NCI-H82 (cell line): ENCODE results near the gene NAT16.
"Not testable (repeated sequence)": the region's sequence is repeated elsewhere in the genome, so short reads cannot be mapped to it uniquely, and the experiment has no call there.

Experiments used
- DNase-seq: peaks from one replicate; lab custom pipeline; 2025; lab: John Stamatoyannopoulos, UW

NAT16 gene

DNA sequence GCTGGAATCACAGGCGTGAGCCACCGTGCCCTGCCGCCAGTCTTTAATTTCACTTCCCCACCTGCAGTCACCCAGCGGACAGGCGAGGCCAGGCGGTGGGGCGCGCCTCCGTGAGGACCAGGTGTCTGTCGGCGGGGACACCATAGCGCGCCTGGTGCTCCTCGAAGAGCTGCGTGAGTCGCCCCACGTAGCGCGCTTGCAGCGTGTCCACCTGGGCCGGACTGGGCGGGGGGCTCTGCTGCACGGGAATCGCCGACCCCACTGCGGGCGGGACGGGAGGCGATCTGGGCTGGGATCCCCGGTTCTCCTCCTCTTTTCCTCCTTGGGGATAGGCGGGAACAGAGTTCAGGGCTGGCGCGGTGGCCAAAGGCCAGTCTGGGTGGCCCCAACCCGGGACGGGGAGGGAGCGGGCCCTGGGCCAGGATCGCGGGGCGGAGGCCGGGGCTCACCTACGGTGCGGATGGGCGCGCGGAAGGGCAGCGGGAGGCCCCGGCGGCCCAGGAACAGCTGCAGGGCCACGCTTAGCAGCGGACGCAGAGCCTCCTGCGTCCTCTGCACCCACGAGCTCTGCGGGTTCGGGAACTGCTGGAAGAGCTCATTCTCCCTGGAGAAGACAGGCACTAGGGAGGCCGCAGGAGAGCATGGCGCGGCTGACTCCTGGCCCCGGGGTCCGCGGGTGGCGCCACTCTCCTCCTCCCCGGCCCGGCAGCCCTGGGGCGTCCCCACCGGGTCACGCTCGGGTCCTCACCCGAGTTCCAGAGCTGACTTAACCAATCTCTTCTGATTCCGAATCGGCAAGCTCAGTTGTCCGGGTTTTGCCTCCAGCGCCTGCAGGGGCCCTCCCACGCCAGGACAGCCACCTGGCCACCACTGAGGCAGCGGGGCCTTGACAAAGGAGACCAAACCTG, 21.9 kb upstream of the NAT16 start:
- no peak for DNase-seq

DNA sequence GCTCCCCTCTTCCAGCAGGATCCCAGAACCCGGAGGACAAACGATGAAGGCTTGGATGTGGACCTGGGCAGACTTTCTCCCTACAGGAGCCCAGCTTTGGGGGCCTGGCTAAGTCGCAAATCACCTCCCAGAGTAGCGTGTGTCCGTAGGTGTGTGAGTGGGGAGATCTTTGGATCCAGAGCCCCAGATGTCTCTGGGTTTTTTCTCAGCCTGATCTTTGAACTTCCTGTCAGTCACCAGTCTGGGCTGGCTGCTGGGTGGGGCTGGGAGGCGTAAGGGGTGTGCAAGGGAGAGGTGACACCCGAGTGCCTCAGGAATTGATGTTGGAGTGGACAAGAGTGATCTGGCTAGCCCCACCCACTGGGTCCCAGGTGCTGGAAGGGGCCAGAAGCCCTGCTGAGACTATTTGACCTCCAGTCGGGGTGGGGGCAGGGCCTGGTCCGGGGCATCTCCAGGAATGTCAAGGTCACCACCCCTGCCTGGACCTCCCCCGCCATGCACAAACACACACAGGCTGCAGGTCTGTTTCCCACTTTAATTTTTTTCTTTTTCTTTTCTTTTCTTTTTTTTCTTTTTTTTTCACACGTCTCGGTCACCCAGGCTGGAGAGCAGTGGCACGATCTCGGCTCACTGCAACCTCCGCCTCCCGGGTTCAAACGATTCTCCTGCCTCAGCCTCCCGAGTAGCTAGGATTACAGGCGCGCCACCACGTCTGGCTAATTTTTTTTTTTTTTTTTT, 20.9 kb upstream of the NAT16 start, which contains the start of gene MOGAT3:
Gene MOGAT3, minus strand, starts transcription at position 175 of the 738 bp plus-strand sequence. CDS start 182 bp downstream, outside the sequence.
- DNase-seq, result no peak

DNA sequence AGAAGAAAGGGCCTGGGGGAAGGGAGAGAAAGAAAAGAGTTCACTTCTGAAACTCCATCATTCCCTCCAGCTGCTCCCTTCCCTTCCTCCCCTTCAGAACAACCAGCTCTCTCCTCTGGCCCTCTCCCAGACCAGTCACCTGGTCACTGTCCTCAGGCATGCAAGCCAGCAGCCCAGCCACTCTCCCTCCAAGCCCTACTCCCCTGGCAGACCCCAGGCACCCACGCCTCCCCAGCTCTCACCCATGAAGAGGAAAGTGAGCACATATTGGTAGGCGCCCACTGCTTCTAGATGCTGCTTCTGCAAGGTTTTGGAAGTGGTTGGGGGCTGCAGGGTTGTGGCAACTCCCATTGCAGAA, 20.4 kb upstream of the NAT16 start:
- no peak for DNase-seq

DNA sequence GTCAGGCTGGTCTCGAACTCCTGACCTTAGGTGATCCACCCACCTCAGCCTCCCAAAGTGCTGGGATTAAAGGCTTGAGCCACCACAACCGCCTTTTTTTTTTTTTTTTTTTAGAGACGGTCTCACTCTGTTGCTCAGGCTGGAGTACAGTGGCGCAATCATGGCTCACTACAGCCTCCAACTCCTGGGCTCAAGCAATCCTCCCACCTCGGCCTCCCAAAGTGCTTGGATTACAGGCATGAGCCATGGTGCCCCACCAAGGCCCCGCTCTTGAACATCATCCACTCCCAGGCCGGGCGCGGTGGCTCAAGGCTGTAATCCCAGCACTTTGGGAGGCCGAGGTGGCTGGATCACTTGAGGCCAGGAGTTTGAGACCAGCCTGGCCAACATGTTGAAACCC, 19.4 kb upstream of the NAT16 start:
- DNase-seq, result not testable (repeated sequence)

DNA sequence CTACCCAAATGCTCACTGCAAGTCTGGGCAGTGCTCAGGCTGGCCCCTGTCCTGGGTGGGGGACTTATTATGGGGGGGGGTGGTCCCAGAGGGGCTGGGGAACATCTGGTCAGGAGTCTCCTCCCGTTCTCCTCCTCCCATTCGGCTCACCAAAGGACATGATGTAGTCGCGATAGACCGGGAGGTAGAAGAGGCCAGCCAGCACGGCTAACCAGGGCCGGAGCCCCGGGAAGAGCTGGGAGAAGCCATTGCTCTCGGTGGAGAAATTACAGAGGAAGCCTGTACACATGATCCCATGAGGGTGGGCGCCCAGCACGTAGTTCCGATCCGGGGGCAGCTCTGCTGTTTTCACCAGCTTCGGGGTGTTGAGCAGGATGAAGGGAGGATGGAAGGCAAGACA, 18.4 kb upstream of the NAT16 start:
- no peak for DNase-seq

DNA sequence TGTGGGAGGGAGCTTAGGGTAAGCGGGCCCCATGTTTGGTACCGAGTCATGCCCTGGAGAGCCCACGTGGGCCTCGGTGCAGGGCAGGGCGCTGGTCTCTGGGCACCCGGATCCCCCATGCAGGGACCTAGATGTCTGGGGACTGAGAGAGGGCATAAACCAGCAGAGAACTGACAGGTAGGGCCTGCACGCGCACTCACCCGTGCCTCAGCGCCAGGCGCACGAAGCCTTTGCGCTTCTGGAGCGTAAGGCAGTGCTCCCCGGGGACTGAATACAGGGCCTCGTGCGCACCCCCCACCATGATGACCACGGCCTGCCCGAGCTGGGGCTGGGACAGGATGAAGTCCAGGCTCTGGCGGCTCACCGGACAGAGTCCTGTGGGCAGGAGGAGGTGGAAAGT, 17.9 kb upstream of the NAT16 start:
- DNase-seq, result no peak

DNA sequence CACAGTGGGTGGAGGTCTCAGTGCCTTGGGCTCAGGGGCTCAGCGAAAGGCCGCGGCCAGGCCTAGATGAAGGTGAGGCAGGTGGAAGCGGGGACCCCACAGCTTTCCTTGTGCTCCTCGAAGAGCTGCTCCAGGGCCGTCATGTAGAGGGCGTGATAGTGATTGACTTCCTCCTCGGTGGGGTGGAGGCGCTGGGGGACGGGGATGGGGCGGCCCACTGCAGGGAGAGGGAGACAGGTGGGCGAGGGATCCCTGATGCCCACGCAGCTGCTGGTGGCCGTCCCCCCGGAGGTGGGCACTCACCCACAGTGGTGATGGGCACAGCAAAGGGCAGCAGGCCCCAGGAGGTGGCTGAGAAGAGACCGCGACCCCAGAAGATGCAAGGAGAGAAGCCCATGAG, 15.8 kb upstream of the NAT16 start:
- DNase-seq, result no peak

DNA sequence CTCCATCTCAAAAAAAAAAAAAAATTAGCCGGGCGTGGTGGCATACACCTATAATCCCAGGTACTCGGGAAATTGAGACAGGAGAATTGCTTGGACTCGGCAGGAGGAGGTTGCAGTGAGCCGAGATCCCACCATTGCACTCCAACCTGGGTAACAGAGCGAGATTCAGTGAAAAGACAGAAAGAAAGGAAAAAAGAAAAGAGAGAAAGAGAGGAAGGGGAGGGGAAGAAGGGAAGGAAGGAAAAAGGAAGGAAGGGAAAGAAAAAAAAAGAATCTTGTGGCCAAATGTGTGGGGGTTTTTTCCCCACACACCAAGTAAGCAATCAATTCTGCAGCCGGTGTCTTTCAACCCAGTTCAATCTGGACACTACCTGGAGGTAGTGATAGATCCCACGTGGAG, 9.0 kb upstream of the NAT16 start:
- DNase-seq, result no peak

DNA sequence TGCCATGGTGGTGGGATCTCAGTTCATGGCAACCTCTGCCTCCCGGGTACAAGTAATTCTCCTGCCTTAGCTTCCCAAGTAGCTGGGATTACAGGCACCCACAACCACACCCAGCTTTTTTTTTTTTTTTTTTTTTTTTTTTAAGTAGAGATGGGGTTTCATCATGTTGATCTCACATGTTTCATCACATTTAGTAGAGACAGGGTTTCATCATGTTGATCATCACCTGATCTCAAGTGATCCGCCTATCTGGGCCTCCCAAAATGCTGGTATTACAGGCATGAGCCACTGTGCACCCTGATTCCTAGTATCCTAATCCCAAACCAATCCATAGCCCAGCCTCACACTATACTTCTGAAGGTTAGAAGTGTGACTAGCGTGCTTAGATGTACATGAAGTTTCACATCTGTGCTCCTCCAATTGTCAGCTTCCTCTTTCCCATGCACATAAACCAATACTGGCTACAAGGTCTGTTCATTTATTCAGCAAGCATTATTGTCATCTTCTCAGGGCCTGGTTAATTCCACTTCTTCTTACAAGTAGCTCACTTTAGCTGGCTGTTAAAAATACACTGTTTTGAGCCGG, 6.8 kb upstream of the NAT16 start:
- no peak for DNase-seq

DNA sequence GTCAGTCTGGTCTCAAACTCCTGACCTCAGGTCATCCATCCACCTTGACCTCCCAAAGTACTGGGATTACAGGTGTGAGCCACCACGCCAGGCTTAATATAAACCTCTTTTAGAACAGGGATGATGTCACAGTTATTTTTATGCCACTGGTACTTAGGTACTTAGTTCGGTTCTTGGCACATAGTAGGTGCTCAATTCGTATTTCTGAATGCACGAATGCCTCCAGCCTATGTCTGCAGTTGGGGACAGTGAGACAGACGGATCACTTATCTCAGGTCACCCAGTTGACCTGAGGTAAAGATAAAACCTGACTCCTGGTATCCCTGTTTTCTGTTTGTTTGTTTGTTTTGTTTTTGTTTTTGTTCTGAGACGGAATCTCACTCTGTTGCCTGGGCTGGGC, 6.1 kb upstream of the NAT16 start:
- no peak for DNase-seq

DNA sequence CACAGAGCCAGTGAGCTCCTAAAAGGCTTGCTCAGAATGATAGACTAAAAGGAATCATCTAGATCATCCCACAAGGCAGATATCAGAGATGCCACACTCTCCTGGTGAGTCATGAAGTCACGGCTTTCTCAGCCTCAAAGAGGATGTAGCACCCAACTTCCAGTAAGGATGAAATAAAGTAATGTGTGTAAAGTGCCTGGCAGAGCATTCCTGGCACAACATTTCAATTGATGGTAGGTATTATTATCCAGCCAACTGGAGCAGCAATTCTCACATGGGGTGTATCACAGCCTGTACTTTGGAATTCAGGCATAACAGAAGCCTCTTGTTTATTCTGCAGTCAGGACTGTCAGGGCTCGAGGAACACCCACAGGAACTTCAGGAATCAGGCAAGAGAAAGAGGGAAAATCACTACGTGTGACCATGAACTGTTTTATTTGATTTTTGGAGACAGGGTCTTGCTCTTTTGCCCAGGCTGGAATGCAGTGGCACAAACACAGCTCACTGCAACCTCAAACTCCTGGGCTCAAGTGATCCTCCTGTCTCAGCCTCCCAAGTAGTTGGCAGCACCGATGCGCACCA, 5.3 kb upstream of the NAT16 start:
- no peak for DNase-seq

DNA sequence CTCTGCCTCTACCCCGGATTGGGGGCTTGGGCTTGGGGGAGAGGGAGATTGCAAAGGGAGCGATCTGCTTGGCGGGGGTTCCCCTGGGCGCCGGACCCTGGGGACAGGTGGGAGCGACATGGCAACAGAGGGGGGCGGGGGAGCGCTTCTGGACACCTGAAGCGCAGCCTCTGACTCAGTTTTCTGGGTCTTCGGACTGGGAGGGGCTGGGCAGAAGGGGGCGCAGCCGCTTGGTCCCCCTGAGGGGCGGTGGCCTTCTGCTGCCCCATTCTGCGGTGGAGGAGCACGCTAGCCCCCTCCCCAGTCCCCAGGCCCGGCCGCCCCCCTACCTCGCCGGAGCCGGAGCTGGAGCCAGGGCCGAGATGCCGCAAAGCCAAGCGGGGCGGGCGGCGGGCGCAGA, 380 bp downstream of the NAT16 start:
- DNase-seq, result no peak

DNA sequence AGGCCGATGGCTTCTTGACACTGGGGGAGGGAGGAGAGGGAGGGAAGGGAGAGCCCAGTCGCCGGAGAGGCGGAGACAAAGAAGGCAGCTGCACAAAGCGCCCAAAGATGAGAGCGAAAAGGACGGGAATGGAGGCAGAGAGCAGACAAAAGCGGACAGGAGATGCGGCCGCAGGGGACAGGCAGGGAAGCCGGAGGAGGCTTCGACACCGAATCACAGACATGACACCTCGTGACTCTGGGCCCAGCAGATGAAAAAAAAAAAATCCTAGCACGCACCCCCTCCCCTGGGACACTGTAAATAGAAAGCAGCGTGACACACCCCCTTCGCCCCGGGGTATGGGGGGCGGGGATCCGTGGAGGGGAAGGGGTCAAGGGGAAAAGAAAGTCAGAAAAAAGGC, 976 bp downstream of the NAT16 start:
- DNase-seq, result peak; percentile 16

DNA sequence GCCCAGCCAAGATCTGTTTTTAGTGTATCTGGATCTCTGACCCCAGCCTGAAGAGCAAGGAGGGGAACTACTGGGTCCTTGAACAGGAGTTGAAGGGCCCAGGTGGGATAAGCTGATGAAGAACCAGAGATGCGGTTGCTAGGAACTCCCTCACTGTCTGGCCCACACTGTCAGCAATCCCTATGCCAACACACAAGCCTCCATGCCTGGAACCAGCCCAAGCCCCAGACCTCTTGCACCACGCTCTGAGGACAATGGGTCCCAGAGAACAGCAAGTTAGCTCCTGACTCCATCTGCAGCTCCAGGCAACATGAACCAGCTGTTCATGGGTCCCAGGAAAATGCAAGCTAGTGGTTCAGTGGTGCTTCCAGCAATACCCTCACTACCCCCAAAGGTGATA, 2.4 kb downstream of the NAT16 start:
- DNase-seq, result no peak

DNA sequence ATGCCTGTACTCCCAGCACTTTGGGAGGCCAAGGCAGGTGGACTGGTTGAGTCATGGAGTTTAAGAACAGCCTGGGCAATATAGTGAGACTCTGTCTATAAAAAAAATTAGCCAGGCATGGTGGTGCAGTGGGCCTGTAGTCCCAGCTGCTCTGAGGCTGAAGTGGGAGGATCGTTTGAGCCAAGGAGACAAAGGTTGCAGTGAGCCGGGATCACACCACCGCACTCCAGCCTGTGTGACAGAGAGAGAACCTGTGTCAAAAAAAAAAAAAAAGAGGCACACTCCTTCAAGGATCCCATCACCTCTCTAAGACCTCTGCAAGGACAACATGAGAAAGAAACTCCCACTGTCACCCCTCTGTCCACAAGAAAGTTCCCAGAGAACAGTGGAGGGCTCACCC, 4.4 kb downstream of the NAT16 start:
- DNase-seq, result no peak

DNA sequence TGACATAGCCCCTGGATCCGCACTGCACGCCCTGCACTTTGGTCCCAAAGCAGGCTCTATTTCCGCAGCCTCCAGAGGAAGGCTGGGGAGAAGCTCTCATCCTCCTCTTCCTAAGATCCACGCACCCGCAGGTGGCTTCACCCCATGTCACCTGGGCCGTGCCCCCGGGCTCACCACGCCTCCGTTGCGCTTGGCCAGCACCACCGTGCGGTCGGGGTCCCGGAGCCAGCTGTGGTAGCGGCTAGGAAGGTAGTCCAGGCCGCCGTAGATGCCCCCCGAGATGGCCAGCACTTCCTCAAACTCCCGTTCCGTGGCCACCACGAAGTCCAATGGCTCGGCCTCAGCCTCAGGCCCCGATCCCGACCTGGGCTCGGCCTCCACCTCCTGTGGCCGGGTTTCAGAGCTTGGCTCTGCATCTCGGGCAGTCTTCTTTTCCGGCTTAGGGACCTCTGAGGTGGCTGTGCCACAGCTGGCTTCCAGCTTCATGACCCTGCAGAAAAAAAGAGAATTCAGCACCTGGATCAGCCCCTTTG, 5.7 kb downstream of the NAT16 start:
- DNase-seq, result no peak

DNA sequence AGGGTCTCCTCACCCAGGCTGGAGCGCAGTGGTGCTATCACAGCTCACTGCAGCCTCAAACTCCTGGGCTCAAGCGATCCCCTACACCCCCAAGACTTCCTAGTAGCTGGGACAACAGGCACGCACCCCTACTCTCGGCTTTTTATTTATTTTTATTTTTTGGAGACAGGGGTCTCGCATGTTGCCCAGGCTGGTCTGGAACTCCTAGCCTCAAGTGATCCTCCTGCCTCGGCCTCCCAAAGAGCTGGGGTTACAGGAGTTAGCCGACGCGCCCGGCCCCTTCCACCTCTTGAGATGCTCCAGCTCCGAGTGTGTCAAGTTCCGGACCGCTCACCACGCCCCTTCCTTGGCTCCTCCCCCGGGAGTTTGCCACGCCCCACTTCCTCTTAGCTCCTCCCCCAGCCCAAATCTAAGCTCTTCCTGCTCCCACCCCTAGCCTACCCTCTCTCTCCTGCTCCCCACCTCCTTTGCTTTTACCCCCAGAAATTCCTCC, 6.3 kb downstream of the NAT16 start:
- DNase-seq, result peak; percentile 62

DNA sequence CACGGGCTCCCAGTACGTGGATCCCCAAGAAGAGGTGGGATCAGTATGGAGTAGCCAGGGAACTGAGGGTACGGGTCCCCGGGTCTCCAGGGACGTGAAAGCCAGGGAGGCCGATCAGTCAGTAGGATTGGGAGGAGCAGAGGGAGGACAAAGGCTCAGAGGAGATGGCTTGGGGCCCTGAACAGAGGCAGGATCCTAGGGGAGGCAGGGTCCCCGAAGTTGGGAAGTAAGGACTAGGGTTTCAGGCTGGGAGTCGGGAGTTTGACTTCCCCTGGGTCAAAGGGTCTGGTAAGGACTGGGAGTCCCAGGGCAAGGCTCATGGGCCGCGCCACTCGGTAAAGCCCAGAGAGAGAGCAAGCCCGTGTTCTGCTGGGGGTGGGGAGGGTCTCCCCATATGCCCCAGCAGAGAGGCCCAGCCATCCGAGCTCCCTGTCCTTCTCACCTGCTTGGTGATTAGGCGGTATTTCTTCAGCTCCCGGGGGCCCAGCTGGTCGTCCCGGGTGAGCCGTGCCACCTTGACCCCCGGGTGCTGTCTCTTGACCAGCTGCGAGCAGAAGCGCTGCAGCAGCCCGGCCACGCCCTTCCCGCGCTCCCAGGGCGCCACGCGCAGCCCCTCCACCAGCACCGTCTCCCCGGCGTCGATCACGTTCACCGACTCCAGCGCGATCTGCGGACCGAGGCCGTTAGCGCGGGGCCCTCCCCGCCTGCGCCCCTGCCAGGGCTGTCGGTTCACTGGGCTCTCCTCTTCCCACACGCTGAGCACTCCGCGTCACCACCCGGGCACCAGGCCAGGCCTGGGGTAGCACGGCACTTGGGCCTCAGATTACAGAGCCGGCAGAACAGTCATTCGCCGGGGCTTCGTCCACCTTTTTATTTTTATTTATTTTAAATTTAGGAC, 7.0 kb downstream of the NAT16 start:
- no peak for DNase-seq

DNA sequence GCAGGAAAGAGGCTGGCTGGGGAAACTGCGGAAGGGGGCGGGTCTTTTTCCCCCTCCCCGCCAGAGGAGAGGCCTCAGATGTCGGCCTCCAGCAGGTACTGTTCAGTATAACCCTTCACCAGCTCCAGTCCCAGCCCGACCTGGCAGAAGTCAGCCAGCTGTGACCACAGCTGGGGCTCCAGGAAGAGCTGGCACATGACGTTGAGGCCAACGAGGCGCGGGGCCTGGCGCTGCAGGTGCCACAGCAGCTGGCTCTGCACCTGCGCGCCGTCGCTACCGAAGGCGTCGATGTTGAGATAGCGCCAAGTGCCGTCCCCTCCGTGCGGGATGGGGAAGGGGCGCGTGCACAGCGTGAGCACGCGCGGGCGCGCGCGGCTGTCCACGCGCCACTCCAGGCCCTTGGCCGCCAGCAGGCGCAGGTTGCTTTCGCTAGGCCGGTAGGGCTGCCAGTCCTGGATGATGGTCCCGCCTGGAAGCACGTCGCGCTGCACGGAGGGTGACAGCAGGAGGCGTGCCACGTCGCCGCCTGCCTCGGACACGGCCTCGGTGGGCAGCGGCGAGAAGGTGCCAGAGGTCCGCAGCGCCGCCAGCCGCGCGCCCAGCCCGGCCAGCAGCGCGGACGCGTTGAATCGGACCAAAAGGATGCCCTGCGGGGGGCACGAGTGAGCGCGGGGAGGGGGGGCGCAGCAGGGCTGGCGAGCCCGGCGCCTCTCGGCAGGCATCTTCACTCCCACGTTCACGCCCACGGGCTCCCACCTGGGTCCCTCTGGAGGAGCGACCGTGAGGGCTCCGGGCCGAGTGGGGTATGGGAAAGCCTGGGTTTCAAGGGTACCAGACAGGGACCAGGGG, 7.9 kb downstream of the NAT16 start:
- DNase-seq, result no peak

DNA sequence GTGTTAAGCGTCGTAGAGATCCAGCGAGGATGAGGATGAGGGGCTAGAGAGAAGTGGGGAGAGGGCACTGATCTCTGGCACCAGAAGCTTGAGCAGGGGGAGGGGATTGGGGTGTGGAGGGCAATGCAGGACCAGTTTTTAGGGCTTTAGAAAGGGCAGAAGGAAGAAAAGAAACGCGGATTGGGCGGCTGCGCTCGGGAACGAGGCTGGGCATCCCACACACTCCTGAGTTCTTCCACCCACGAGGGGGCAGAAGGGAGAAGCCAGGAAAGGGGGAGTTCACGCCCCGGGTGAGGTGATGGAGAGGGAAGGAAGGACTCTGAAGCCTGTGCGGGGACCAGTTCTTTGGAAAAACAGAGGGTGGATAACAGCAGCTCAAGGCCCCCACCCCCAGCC, 8.7 kb downstream of the NAT16 start:
- DNase-seq, result no peak
